Skin of body (tissue), 2 donors: ENCODE data around the gene CLMN. TPM values are rescaled to one million over a fixed set of nuclear protein-coding genes. Genes with fewer than 3 reads are reported as not detected.
"Not testable (repeated sequence)": the region's sequence is repeated elsewhere in the genome, so short reads cannot be mapped to it uniquely, and the experiment has no call there.

Experiments
- DNase-seq: peaks from one replicate; lab custom pipeline; 2025; lab: John Stamatoyannopoulos, UW
- total RNA-seq: library from RNA; depleted of rRNA; stranded (reverse); fragments of >200 nt; gene quantifications from one replicate; pipeline ENCODE4 v1.2.3, GENCODE V29; 2014

Gene CLMN
- total RNA-seq, 1 donor from 2014 or later = 13.6 TPM

GRCh38 chr14:95195031-95195430, 124.7 kb downstream of the CLMN start:
- no peak for DNase-seq

GRCh38 chr14:95193081-95193480, 126.6 kb downstream of the CLMN start:
- no peak for DNase-seq

GRCh38 chr14:95192311-95192710, 127.4 kb downstream of the CLMN start:
- DNase-seq = no peak

- no peak for DNase-seq
Measured at GRCh38 chr14:95191445-95192199, 128.1 kb downstream of the CLMN start.

GRCh38 chr14:95190857-95191256, 128.9 kb downstream of the CLMN start:
- DNase-seq = no peak

- DNase-seq = no peak
Measured at GRCh38 chr14:95190346-95190840, 129.3 kb downstream of the CLMN start.

- no peak for DNase-seq
Measured at GRCh38 chr14:95189367-95190132, 130.2 kb downstream of the CLMN start.

- DNase-seq = no peak
Measured at GRCh38 chr14:95188380-95188779, 131.3 kb downstream of the CLMN start.

- DNase-seq = no peak
Measured at GRCh38 chr14:95185767-95186392, 133.8 kb downstream of the CLMN start.

GRCh38 chr14:95185033-95185766, 134.5 kb downstream of the CLMN start:
- no peak for DNase-seq

GRCh38 chr14:95184413-95184790, 135.3 kb downstream of the CLMN start:
- no peak for DNase-seq

- no peak for DNase-seq
Measured at GRCh38 chr14:95183532-95184412, 135.9 kb downstream of the CLMN start.

GRCh38 chr14:95183082-95183481, 136.6 kb downstream of the CLMN start:
- no peak for DNase-seq

GRCh38 chr14:95182379-95182778, 137.3 kb downstream of the CLMN start:
- no peak for DNase-seq

- no peak for DNase-seq
Measured at GRCh38 chr14:95180966-95181741, 138.6 kb downstream of the CLMN start.

GRCh38 chr14:95175670-95176069, 144.0 kb downstream of the CLMN start:
- DNase-seq = not testable (repeated sequence)

GRCh38 chr14:95174184-95174792, 145.4 kb downstream of the CLMN start:
- DNase-seq = peak; percentile 31

GRCh38 chr14:95173518-95173917, 146.2 kb downstream of the CLMN start:
- DNase-seq = no peak

- DNase-seq = no peak
Measured at GRCh38 chr14:95167177-95167576, 152.5 kb downstream of the CLMN start.
